Suppressor macrophage (primary cell): ENCODE data around the gene POU6F2.
"Not testable (repeated sequence)": the region's sequence is repeated elsewhere in the genome, so short reads cannot be mapped to it uniquely, and the experiment has no call there.

ENCODE experiments used
- DNase-seq, 4 experiments: peaks; one replicate each; pipeline ENCODE4 v3.0.0-alpha.2; 2020 to 2022

The POU6F2 gene

DNA sequence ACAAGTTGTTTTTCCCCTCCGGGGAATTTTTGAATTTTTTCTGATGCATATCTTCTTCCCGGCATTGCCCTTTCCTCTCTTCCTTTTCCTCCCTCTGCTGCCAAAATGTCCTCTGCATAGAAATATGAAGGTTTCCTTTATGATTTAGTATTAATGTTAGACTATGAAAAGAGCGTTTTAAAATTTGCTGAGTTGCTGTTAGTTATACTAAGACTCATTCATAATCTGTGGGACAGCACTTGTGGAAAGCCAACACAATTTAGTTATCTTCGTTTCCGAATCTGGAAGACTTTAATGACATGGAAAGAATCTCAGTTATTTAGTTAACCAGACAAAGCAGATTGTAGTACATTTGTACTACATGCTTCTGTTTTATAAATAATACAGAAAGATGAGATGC, 25.0 kb downstream of the POU6F2 start:
- no peak for DNase-seq

DNA sequence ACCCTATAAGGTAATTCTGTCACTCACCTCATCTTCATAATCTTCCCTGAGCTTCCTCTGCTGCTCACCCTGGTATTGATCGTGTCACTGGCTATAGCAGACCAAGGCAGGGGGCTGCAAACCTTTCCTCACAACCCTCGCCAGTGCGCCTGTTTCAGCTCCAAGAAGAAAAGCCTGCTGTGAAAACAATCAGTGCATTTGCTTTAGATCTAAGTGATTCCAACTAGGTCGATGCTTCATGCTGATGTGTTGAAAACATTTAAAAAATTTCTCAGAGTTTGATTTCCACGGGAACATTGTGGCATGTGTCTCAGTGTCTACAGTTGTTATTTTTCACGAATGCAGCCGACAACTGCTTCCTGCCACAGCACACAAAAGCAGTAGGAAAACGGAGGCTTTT, 27.3 kb downstream of the POU6F2 start:
- DNase-seq = no peak

DNA sequence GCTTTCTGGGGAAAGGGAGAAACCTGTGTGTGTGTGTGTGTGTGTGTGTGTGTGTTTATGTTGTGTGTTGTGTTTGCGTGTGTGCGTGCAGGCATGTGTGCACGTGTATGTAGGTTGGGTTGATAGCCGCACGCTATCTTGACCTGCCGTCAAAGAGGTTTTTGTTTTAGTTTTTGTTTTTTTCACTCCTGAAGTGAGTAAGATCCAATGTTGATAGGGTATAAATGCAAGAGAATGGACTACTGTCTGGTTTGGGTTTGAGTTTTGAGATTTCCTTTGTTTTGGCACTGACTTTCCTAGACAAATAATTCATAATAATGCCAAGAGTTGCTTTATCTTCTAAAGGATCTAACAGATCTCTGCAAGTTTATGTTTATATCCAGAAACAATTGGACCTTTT, 27.8 kb downstream of the POU6F2 start:
- DNase-seq = no peak

DNA sequence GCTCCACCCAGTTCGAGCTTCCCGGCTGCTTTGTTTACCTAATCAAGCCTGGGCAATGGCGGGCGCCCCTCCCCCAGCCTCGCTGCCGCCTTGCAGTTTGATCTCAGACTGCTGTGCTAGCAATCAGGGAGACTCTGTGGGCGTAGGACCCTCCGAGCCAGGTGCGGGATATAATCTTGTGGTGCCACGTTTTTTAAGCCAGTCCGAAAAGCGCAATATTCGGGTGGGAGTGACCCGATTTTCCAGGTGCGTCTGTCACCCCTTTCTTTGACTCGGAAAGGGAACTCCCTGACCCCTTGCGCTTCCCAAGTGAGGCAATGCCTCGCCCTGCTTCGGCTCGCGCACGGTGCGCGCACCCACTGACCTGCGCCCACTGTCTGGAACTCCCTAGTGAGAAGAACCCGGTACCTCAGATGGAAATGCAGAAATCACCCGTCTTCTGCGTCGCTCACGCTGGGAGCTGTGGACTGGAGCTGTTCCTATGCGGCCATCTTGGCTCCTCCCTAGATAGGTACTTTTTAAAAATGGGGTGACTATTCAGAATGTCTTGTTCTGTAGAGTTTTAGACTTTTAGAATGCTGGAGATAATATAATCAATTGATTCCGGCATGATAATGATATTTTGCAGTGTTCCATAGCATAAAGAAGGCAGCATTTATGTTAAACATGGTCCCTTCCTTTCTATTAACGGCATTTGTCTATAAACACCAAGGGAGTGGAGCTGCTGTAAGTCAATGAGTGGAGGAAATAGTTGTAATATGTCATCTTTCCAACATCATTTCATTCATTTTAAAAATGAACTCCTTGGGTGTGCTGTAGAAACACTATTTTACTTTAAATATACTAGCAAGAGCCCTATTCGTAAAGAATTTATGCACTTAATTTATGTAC, 35.6 kb downstream of the POU6F2 start:
- not testable (repeated sequence) for DNase-seq

DNA sequence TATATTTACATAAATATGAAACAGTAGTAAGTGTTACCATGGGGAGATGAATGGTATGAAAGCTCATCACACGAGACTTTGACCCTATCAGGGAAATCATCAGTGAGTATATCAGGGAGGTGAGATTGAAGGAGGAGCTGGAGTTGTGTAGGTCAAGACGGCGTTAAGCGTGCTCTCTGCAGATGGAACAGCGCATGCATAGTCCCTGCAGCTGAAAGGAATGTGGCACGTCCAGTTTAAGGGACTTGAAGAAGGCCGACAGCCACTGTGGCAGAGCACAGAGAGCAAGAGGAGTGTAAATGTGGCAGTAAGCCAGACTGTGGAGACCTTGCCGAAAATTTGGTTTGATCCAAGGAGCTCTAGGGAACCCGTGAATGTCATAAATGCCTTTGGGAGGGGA, 38.9 kb downstream of the POU6F2 start:
- no peak for DNase-seq

DNA sequence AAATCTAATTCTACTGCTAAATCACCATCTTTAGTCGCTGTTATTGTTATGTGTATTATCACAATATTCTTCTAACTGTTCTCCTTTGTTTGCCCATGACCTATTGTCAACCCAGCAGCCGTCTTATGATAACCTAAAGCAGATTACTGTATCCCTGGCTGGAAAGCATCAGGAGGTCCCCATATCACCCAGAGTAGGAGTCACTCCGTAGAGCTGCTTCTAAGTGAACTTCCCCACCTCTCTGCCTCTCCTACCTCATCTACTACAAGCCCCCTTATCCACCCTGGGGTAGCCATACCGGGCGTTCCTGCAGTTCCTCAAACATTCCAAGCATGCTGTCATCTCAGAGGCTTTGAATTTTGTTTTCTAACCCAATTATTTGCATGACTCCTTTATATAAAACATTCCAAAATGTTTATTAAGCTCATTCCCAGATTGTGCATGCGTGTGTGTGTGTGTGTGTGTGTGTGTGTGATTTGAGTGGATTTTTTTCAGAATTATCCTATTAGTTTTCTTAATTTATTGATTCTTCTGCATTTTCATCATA, 39.7 kb downstream of the POU6F2 start:
- no peak for DNase-seq

DNA sequence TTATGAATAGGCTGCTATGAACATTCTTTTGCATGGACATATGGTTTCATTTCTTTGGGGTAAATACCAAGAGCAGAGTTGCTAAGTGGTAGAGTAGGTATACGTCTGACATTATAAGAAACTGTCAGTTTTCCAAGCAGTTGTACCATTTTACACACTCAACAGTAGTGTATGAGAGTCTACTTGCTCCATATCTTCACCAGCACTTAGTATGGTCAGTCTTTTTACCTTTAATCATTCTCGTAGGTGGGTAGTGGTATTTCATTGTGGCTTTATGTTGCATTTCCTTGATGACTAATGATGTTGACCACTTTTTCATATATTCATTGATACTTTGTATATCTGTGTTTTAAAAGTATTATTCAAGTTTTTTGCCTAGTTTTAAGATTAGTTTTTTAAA, 45.1 kb downstream of the POU6F2 start:
- no peak for DNase-seq

DNA sequence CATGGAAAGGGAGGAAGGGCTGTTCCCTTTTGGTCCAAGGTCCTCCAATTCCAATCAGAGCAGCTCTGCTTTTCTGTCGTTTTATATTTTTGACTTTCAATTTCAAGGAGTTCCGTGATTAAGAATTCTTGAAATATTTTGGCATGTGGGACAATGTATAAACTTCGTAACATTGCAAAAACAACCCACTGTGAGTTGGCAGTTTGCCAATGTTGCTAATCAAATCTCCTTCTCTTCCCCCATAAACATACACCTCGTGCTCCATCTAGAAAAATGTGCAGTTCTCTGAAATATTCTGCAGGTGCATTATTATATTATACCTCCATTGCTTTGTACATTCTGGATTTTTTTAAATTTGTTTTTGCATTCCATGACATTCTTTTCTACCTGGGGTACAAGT, 49.8 kb downstream of the POU6F2 start:
- DNase-seq = no peak

DNA sequence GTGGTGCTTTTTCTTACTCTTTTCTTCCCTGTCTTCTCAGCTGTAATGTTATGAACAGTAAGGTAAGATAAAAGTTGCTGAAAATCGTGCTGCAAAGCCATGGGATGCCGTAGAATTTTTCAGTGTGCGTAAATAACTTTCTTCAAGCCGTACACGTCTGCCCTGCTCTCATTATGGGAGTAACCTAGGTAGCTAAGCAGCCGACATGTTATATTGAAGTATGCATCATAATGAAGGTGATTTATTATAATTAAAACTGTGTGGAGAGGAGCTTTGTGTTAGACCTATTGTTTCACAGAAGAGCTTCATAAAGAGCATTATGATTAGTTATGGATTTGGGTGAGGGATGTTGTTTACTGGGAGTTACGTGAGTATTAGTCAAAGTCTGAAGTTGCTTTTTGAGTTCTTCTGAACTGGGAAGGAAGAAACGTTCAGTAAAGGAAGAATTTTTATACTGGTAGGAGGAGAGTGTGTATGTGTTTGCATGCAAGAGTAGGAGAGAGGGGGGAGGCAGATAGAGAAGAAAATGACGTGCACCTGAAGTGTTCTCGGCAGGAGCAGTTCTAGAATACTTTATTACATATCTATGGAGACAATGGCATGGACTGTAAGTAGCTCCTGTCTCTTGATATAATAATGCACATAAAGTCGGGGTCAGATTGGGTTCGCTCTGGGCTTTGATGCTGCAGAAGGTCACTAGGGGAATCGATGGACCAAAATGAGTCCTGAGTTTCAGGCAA, 56.3 kb downstream of the POU6F2 start:
- no peak for DNase-seq

DNA sequence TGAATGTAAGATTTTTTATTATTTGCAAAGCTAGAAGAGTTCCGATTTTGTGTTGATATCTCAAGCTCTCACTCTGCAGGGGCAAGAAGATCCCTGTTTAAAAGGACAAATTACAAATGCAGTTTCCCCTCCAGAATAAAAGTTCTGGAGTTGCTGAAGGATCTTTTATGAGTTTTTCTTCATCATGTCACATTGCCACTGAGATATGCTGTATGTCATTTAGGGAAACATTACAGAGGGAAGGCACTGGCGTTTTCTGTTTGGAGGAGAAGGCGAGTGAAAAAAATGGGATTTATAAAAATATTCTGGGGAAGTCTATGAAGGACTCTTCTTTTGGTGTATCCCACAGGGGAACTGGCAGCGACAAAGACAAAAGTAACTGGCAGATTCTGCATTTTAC, 57.4 kb downstream of the POU6F2 start:
- no peak for DNase-seq

DNA sequence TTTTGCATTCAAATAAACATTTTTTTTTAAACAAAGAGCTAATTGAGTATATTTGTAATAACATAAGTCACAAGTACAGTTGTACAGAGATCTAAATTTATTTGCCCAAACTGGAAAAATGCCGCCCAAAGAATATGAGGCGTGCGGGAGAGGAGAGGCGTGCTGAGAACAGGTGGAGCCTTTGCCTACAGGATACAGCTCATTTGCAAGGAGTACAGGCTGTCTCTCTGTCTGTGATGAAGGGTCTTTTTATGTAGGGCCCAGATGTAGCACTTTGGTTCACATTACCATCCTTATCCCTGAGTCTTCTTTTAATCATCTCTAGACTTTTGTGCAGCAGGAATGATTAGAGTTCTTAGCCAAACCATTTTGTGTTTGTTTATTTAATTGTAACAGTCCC, 58.2 kb downstream of the POU6F2 start:
- DNase-seq = no peak

DNA sequence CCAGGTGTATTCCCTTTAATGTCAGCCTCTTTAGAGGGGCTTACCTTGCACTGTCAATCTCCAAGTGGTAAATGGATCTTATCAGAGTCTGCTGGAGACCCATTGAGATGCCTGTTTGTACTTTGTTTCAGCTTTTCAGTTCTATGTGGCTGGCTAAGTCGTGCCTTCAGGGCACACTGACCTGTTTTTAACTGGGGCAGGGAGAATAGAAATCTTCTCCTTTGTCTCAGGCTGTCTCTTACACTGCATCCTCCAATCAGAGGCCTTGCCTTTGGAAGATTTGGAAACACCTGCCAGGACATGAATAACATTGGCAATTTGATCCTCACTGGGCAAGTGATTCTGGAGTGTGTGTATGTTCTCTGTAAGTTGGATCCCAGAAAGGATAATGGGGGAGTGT, 65.0 kb downstream of the POU6F2 start:
- no peak for DNase-seq

DNA sequence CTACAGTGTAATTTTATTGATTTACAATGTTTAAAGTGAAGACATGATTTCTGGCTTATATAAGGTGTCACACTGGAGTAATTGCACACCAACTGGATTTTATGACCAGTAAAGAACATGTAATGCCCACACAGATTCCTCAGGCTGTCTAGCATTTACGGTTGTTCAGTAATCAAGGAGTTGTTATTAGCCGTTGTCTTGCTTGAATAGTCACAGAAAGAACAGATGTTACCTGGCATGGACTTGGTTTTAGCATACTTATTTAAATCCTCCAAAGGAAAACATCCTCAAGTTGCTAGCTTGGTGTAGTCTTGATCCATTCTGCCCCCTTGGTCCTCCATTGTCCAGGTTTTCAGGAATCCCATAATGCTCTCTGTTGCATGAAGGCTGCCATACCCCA, 65.8 kb downstream of the POU6F2 start:
- no peak for DNase-seq

DNA sequence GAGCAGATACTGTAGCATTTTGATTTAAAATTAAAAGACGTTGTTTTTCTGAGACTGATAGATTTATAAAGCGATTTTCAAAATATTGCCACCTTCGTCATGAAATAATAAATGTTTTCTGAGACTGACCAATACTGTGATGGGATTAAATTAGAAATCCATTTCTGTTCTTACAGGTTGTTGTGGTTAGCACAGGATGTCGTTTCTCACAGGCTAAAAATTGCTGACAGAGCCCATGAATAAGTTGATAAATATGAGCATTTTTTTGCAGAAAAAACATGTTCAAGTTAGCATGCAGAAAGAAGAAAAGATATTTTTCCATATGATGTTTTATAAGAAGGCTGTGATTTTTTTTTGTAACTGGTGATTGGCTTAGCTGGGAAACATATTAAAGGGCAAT, 66.8 kb downstream of the POU6F2 start:
- DNase-seq = no peak

DNA sequence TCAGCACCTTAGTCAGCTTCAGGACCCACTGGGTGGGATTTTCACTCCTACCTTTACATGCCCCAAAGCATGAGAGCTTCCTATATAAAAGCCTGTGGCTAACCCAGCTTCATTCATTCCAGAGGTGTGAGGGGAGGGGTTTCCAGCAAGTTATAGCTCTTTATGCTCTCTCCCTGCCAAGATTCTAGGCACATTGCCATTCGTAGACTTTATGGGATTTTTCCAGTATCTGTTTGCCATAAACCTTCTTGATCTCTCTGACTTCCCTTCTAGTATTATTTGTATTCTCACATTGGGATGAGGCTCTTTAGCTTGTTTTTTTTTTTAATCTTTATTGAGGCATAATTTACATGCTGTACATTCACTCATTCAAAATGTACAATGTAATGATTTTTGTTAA, 67.5 kb downstream of the POU6F2 start:
- DNase-seq = no peak

DNA sequence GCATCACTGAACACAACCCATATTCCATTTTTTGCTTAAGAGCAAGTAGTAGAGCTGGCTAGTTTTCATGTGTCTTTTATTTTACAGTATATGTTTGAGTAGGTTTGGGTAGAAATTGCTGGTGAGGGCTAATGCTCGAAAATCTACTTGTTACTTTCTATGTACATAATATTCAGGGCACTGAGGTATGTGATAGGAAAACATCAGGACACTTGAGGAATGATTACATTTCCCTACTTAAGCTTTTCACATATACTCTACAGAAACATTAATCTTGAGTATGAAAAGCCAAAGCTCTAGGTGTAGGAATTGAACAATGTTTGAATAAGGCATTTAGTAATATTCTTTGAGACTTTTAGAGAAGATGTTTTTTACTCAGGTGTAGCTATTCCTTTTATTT, 73.6 kb downstream of the POU6F2 start:
- DNase-seq = no peak

DNA sequence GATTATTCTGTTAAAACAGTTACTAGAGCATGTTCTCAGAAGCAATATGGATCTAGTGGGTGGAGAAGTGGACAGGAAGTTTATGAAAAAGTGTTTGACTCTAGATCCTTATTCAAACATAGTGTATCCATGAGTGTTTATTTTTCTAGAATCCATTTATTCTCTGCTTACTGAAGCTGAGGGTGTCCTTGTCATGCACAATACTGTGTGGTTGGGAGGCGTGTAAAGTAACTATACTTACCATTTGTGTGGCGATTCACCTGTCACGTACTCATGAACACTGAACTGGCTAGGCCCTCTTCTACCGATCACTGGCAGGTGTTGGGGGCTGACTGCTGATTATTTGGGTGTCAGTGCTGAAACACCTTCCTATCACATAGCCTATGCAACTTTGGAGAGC, 74.0 kb downstream of the POU6F2 start:
- no peak for DNase-seq

DNA sequence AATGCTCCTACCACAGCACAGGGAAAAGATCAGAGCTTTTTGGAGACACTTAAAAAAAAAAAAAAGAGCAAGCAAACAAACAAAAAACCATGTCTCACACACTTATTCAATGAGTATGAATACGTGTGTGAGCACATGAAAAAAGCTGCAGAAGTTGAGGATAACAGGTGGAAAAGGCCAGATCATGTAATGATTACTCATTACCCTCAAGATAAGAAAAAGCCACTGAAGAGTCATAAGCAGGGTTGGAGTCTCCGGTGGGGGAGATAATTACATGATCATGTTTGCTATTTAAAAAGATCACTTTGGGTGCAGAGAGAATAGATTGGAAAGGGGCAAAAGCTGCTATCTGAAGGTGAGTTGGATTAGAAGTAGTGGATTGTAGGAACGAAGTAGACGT, 77.0 kb downstream of the POU6F2 start:
- DNase-seq = no peak

DNA sequence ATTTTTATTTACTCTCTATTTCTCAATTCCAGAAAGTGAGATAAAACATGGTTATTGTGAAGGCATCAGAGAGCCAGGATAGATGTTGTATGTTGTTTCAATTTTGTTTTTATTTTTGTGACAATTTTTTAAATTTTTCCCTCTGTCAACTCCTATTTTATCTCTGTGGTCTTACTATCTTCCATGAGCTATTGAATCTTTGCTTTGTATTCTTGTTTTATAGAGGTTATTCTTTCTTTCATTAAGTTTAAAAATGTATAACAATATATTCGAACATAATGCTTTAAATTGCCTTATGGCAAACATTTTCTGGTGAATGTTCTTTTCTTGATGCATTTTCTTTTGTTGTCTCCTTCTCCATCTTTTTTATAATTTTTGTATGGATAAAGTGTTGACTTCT, 78.4 kb downstream of the POU6F2 start:
- no peak for DNase-seq

DNA sequence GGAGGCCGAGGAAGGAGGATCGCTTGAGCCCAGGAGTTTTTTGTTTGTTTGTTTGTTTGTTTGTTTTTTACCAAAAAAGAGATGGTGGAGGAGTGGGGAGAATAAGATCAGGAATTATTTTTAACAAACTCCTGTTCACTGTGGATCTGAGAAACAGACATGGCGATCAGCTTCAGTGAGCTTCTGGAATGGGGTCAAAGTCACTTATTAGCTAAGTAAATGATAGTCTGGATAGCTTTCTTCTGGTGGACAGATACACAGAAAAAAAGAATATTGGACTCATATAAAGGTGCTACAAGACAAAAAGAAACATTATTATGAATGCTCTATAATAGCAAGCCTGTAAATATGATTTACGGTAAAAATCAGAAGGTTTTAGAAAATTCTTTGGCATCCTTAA, 85.1 kb downstream of the POU6F2 start:
- DNase-seq = no peak

DNA sequence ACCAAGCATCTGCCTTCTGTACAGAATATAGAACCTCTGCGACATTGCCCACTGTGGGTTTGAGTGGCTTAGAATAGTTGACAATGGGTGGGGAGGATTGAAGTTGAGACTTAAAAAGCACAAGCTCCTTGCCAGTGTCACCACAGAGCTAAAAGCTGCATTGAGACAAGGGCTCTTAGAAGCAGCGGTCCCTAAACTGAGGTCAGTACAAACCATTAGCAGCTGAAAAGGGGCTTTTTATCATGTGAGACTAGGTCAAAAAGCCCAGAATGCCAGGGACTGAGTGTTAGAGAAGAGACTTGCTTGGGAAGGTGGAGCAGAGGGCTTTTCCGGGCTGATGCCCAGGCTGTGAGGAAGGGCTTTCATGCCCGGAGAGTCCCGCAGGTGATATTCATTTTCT, 91.3 kb downstream of the POU6F2 start:
- DNase-seq = no peak

DNA sequence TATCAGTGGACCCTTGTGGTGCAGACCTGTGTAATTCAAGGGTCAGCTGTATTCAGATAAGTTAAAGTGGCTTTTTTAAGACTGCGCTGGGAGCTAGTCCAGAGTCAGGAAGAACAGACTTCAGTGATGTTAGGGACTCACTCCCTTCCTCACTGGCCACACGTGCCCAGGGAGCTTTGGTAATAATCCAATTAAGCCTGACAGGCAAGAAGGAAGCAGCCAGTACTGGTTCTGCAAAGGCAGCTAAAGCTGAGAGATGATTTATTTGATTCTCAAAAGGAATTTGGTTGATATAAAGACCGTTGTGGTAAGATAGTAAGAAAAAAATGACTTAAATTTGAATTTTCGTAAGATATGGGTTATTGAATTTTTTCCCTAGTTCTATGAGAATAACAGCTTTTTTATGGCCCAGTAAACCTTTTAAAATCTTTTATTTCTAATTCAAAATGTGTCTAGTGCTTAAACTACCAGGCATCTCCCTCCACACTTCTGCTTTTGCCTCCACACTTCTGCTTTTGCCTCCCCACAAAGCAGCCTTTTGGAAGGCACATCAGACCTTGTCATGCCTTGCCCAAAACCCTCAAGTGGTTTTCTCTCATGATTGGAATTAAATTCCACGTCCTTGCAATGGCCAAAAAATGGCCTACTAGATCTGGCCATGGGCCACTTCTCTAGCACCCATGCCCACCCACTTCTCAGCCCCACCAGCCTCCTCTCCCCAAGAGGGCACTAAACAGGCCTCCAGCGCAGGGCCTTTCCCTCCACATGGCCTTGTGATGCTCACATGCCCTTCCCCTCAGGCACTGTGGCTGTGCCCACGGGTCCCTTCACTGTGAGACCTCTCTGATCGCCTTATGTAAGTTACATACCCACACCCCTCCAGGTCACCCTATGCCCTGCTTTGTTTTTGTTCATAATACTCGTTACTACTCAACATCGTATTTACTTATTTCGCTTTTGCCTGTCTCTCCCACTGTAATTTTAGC, 92.5 kb downstream of the POU6F2 start:
- peak; percentile 60 to 77 (median 73) for DNase-seq

DNA sequence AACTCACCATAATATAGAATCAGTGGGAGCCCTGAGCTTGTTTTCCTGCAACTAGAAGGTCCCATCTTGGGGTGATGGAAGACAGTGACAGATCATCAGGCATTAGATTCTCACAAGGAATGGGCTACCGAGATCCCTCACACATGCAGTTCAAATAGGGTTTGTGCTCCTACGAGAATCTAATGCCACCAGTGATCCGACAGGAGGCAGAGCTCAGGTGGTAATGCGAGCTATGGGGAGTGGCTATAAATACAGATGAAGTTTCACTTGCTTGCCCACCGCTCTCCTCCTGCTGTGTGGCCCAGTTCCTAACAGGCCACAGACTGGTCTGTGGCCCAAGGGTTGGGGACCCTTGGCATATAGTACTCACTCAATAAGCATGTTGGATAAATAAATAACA, 93.4 kb downstream of the POU6F2 start:
- no peak for DNase-seq
